ENCODE measurements around the gene ABCC2.

GRCh38 chr10:99782447-99783286 is at the start of gene ABCC2:
- TF ChIP-seq CTCF (IDR thresholded peaks at IDR 0.05; ENCODE audit: low read depth, low read length) (no peak), POLR2A (IDR thresholded peaks at IDR 0.05; ENCODE audit: extremely low read depth, insufficient read length) (no peak), MYC (IDR thresholded peaks at IDR 0.05; ENCODE audit: low read depth, low read length) (no peak)
